ENCODE data around the gene PTCD2. TPM values are rescaled to one million over a fixed set of nuclear protein-coding genes. Genes with fewer than 3 reads are reported as not detected.
A peak's percentile ranks its signal among the peaks of the same experiment; 100 is the strongest.

Gene PTCD2
- total and polyA plus RNA-seq, 2 donors (not counting 3 experiments of a cell fraction or from before 2014, with no cell fraction given) = 4.3 to 6.7 TPM

DNA sequence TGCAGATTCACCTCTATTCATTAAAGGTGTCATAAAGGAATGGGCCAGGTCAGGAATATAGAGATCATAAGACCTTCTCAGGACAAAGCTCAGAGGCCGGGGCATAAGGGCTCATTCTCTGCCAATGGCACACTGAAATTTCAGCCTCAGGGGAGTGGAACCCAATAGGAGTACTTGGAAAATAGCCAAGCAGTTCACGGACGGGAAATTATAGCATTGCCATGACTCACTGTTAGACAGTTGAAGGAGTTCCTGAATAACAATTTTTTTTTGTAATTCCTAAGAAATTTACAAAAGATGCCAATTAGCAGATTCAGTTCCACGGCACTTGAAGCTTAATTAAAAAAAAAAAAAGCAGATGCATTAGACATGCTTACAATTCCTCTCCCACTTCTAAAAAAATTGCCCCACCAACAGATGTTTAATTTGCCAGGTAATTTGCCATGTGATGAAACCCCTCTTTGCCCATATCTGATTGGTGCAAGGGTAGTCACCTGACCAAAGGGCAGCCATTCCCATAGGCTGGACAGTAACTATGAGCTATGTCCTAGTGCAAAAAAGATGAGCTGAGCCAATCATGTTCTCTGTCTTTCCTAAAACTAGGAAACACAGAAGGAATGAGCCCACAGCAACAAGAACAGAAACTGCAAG, 58.6 kb downstream of the PTCD2 start:
- Histone ChIP-seq H3K36me3 (ENCODE audit: control insufficient read depth in 2 of 2, extremely low read depth in 1 of 2, insufficient read depth in 2 of 2, low read length in 2 of 2) (no peaks in the 10 kb centered on the region), H2AFZ (ENCODE audit: low read depth, low read length) (no peak overlapping the region), H3K27ac (ENCODE audit: insufficient read depth, low read depth, low read length) (peak overlapping the region; percentile 30), H4K20me1 (replicated peaks; ENCODE audit: control insufficient read depth, extremely low read depth, insufficient read depth, low read length) (no peaks in the 10 kb centered on the region), H3K9ac (replicated peaks; ENCODE audit: extremely low read depth, insufficient read depth, low read length) (no peak overlapping the region), H3K4me3 (replicated peaks in 1 of 3; ENCODE audit: insufficient read depth in 1 of 3, low read depth in 1 of 3, low read length in 3 of 3) (no peak overlapping the region), H3K27me3 (ENCODE audit: control insufficient read depth in 2 of 2, insufficient read depth in 2 of 2, low read length in 2 of 2) (no peaks in the 10 kb centered on the region), H3K79me2 (ENCODE audit: control insufficient read depth, insufficient read depth, low read length) (no peaks in the 10 kb centered on the region), H3K4me1 (ENCODE audit: control insufficient read depth, extremely low read depth, insufficient read depth, low read length) (peaks cover 15% of the 10 kb centered on the region), H3K4me2 (ENCODE audit: insufficient read depth, low read length) (peak overlapping the region; percentile 37), H3K9me3 (replicated peaks; ENCODE audit: control insufficient read depth, insufficient read depth, low read length) (no peaks in the 10 kb centered on the region), H3K9me1 (replicated peaks; ENCODE audit: control insufficient read depth, extremely low read depth, insufficient read depth, low read length) (no peaks in the 10 kb centered on the region)
- dilution Hi-C loops (cut with MboI; ENCODE audit: extremely low pct_ligation_motif_present, low sequenced_read_pairs) (no loop called here), intact Hi-C loops (cut with micrococcal nuclease) (loop anchor here (2.0 kb wide), 1 partner anchor 74 kb away; no protein-coding TSS in a partner anchor)
- ChIA-PET POLR2A (interaction anchor here (0.7 to 1.6 kb wide), 4 partner anchors 8 to 440 kb away, joined by 3 read pairs; no protein-coding TSS in a partner anchor), CTCF (interaction anchor here (0.8 to 2.7 kb wide), 14 partner anchors 9 to 178 kb away, joined by 3 to 29 read pairs (median 4); no protein-coding TSS in a partner anchor)
- BruUV-seq (replicated peaks) = no TSS peak
- TF ChIP-seq POLR2AphosphoS5 (IDR thresholded peaks at IDR 0.05; ENCODE audit: insufficient read depth, low read depth, low read length) (peak; percentile 35), JUN (IDR thresholded peaks at IDR 0.05; ENCODE audit: borderline replicate concordance, insufficient read depth, insufficient read length, low read depth) (peak; percentile 94), FOS (IDR thresholded peaks at IDR 0.05; ENCODE audit: borderline replicate concordance, insufficient read depth, low read length) (peak; percentile 90), EZH2 (IDR thresholded peaks at IDR 0.05; ENCODE audit: borderline replicate concordance, low read depth, low read length, severe bottlenecking) (no peak)
- FAIRE-seq = peak; percentile 96
- DNase-seq (ENCODE audit: low read depth, low spot score) = peak; percentile 96

DNA sequence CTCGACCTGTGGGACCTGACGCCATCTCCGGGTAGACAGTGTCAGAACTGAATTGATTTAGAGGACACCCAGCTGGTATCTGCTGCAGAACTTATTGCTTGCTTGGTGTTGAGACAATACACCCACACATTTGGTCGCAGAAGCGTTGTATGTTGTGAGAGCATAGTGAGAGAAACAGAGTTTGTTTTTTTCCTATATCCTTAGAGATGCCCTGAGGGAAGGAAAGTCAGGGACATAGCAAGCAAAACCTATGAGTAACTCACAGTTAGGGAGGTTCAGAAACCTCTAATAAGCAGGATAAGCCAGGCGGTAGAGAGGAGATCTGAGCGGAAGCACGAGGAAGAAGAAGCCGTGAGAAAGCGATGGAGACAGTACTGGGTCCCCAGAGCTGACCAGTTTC, 59.8 kb downstream of the PTCD2 start:
- ChIA-PET POLR2A (no interaction called here), CTCF (interaction anchor here (1.9 to 2.7 kb wide), 2 partner anchors 8 to 24 kb away, joined by 8 to 13 read pairs; no protein-coding TSS in a partner anchor)
- DNase-seq (ENCODE audit: low read depth, low spot score) (no peak), FAIRE-seq (no peak)
- H3K4me3 ChIP-seq (replicated peaks in 1 of 3; ENCODE audit: insufficient read depth in 1 of 3, low read depth in 1 of 3, low read length in 3 of 3) = no peak overlapping the region
- H3K27me3 ChIP-seq (ENCODE audit: control insufficient read depth in 2 of 2, insufficient read depth in 2 of 2, low read length in 2 of 2) = no peaks in the 10 kb centered on the region
- H3K79me2 ChIP-seq (ENCODE audit: control insufficient read depth, insufficient read depth, low read length) = no peaks in the 10 kb centered on the region
- no TSS peak for BruUV-seq (replicated peaks)
- no peaks in the 10 kb centered on the region for H3K36me3 ChIP-seq (ENCODE audit: control insufficient read depth in 2 of 2, extremely low read depth in 1 of 2, insufficient read depth in 2 of 2, low read length in 2 of 2)
- H3K4me1 ChIP-seq (ENCODE audit: control insufficient read depth, extremely low read depth, insufficient read depth, low read length) = peaks cover 15% of the 10 kb centered on the region
- no peak overlapping the region for H3K4me2 ChIP-seq (ENCODE audit: insufficient read depth, low read length)
- TF ChIP-seq, protein P1, sequence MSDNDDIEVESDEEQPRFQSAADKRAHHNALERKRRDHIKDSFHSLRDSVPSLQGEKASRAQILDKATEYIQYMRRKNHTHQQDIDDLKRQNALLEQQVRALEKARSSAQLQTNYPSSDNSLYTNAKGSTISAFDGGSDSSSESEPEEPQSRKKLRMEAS (IDR thresholded peaks at IDR 0.05; ENCODE audit: insufficient read depth, insufficient read length) = no peak
- H3K9me1 ChIP-seq (replicated peaks; ENCODE audit: control insufficient read depth, extremely low read depth, insufficient read depth, low read length) = no peaks in the 10 kb centered on the region
- H3K9me3 ChIP-seq (replicated peaks; ENCODE audit: control insufficient read depth, insufficient read depth, low read length) = no peaks in the 10 kb centered on the region
- H4K20me1 ChIP-seq (replicated peaks; ENCODE audit: control insufficient read depth, extremely low read depth, insufficient read depth, low read length) = no peaks in the 10 kb centered on the region
- no peak overlapping the region for H2AFZ ChIP-seq (ENCODE audit: low read depth, low read length)
- no peak overlapping the region for H3K27ac ChIP-seq (ENCODE audit: insufficient read depth, low read depth, low read length)
- no peak overlapping the region for H3K9ac ChIP-seq (replicated peaks; ENCODE audit: extremely low read depth, insufficient read depth, low read length)
- intact Hi-C loops (cut with micrococcal nuclease) = loop anchor here (2.0 kb wide), 1 partner anchor 73 kb away; no protein-coding TSS in a partner anchor
- dilution Hi-C loops (cut with MboI; ENCODE audit: extremely low pct_ligation_motif_present, low sequenced_read_pairs) = no loop called here
